ENCODE results near the gene CNOT9.

Gene CNOT9

GRCh38 chr2:218570850-218571249 lies 2.2 kb downstream of the CNOT9 start:
- intact Hi-C loops (cut with DNase I): no loop called here
- DNase-seq: no peak

- intact Hi-C loops (cut with DNase I): no loop called here
- peak in 5 of 42 donors; percentile 25 to 55 (median 25) for DNase-seq
Measured at GRCh38 chr2:218576854-218577253, 8.2 kb downstream of the CNOT9 start.

- intact Hi-C loops (cut with DNase I): no loop called here
- no peak for DNase-seq
Measured at GRCh38 chr2:218577482-218578220, 9.0 kb downstream of the CNOT9 start.

GRCh38 chr2:218578272-218578877 lies 9.7 kb downstream of the CNOT9 start:
- no peak for DNase-seq
- intact Hi-C loops (cut with DNase I): no loop called here

- intact Hi-C loops (cut with DNase I): no loop called here
- DNase-seq: no peak
Measured at GRCh38 chr2:218582076-218582475, 13.4 kb downstream of the CNOT9 start.

GRCh38 chr2:218583983-218584850 lies 15.6 kb downstream of the CNOT9 start:
- no peak for DNase-seq
- intact Hi-C loops (cut with DNase I): no loop called here

- no peak for DNase-seq
- intact Hi-C loops (cut with DNase I): no loop called here
Measured at GRCh38 chr2:218585541-218585940, 16.9 kb downstream of the CNOT9 start.

- intact Hi-C loops (cut with DNase I): no loop called here
- DNase-seq: peak in 2 of 42 donors; percentile 12 to 37
Measured at GRCh38 chr2:218605432-218605831, 36.8 kb downstream of the CNOT9 start.

- DNase-seq: peak in 2 of 42 donors; percentile 4
- intact Hi-C loops (cut with DNase I): no loop called here
Measured at GRCh38 chr2:218607436-218608115, 38.9 kb downstream of the CNOT9 start, which contains the start of gene PLCD4. PLCD4 (plus strand) TSS chr2:218607899; CDS start chr2:218615740, 7,841 bp downstream.

- no peak for DNase-seq
- intact Hi-C loops (cut with DNase I): no loop called here
Measured at GRCh38 chr2:218615868-218616315, 47.3 kb downstream of the CNOT9 start.

GRCh38 chr2:218618102-218618860 lies 49.6 kb downstream of the CNOT9 start:
- DNase-seq: no peak
- intact Hi-C loops (cut with DNase I): no loop called here

GRCh38 chr2:218621007-218621406 lies 52.4 kb downstream of the CNOT9 start:
- DNase-seq: no peak
- intact Hi-C loops (cut with DNase I): no loop called here

GRCh38 chr2:218622606-218623365 lies 54.1 kb downstream of the CNOT9 start:
- intact Hi-C loops (cut with DNase I): no loop called here
- DNase-seq: no peak

- no peak for DNase-seq
- intact Hi-C loops (cut with DNase I): no loop called here
Measured at GRCh38 chr2:218623366-218623705, 54.7 kb downstream of the CNOT9 start.

- intact Hi-C loops (cut with DNase I): no loop called here
- no peak for DNase-seq
Measured at GRCh38 chr2:218626369-218626768, 57.7 kb downstream of the CNOT9 start.

GRCh38 chr2:218627939-218628338 lies 59.3 kb downstream of the CNOT9 start:
- intact Hi-C loops (cut with DNase I): no loop called here
- DNase-seq: no peak

GRCh38 chr2:218631837-218632236 lies 63.2 kb downstream of the CNOT9 start:
- no peak for DNase-seq
- intact Hi-C loops (cut with DNase I): no loop called here

GRCh38 chr2:218635719-218636118 lies 67.1 kb downstream of the CNOT9 start:
- DNase-seq: no peak
- intact Hi-C loops (cut with DNase I): no loop called here

All from head of caudate nucleus (tissue), 42 donors.